ENCODE data around the gene EXOC3L4.

The EXOC3L4 gene

GRCh38 chr14:103123634-103124500 lies 29.3 kb downstream of the EXOC3L4 start:
- DNase-seq = no peak

GRCh38 chr14:103124501-103125001 lies 30.0 kb downstream of the EXOC3L4 start:
- no peak for DNase-seq

GRCh38 chr14:103125098-103126070 lies 30.9 kb downstream of the EXOC3L4 start:
- DNase-seq = no peak

GRCh38 chr14:103126088-103126872 lies 31.8 kb downstream of the EXOC3L4 start:
- DNase-seq = no peak

- no peak for DNase-seq
These were observed 32.4 kb downstream of the EXOC3L4 start for GRCh38 chr14:103126873-103127304.

- no peak for DNase-seq
These were observed 32.8 kb downstream of the EXOC3L4 start for GRCh38 chr14:103127356-103127755.

GRCh38 chr14:103127861-103128598 lies 33.5 kb downstream of the EXOC3L4 start:
- no peak for DNase-seq

GRCh38 chr14:103128631-103129300 lies 34.2 kb downstream of the EXOC3L4 start:
- DNase-seq = no peak

- no peak for DNase-seq
These were observed 34.9 kb downstream of the EXOC3L4 start for GRCh38 chr14:103129301-103130016.

GRCh38 chr14:103130017-103130764 lies 35.7 kb downstream of the EXOC3L4 start:
- no peak for DNase-seq

- no peak for DNase-seq
These were observed 36.4 kb downstream of the EXOC3L4 start for GRCh38 chr14:103130965-103131364.

- DNase-seq = no peak
These were observed 37.1 kb downstream of the EXOC3L4 start for GRCh38 chr14:103131580-103131979.

GRCh38 chr14:103132381-103133209 lies 38.1 kb downstream of the EXOC3L4 start:
- DNase-seq = no peak

- no peak for DNase-seq
These were observed 39.0 kb downstream of the EXOC3L4 start for GRCh38 chr14:103133210-103134140.

- DNase-seq = no peak
These were observed 39.9 kb downstream of the EXOC3L4 start for GRCh38 chr14:103134405-103134804.

GRCh38 chr14:103134919-103135318 lies 40.4 kb downstream of the EXOC3L4 start:
- DNase-seq = no peak
